SK-MEL-5 (cell line): ENCODE data around the gene FBXW4. TPM values are rescaled to one million over a fixed set of nuclear protein-coding genes. Genes with fewer than 3 reads are reported as not detected.
A peak's percentile ranks its signal among the peaks of the same experiment; 100 is the strongest.
"Not testable (repeated sequence)": the region's sequence is repeated elsewhere in the genome, so short reads cannot be mapped to it uniquely, and the experiment has no call there.

Experiments
- DNase-seq: peaks from one replicate; pipeline ENCODE4 v3.0.0-alpha.2; 2016; ENCODE audit warnings: low read depth, low spot score
- in situ Hi-C: cut with HindIII; loops from 2 replicates; pipeline ENCODE4 v1.10.0; 2016; ENCODE audit warnings: low sequenced_read_pairs, high pct_unique_total_duplicates, low pct_unique_long_range_greater_than_20kb
- total RNA-seq: library from RNA; depleted of rRNA; stranded (reverse); fragments of >200 nt; shearing (Covaris generic); gene quantifications from 2 replicates; pipeline ENCODE4 v1.2.3, GENCODE V29; 2014

The FBXW4 gene
- total RNA-seq, 1 experiment from 2014 or later = 6.8 TPM

- no peak for DNase-seq
- in situ Hi-C loops = no loop called here
These were observed 55.6 kb downstream of the FBXW4 start for GRCh38 chr10:101639141-101639900.

DNA sequence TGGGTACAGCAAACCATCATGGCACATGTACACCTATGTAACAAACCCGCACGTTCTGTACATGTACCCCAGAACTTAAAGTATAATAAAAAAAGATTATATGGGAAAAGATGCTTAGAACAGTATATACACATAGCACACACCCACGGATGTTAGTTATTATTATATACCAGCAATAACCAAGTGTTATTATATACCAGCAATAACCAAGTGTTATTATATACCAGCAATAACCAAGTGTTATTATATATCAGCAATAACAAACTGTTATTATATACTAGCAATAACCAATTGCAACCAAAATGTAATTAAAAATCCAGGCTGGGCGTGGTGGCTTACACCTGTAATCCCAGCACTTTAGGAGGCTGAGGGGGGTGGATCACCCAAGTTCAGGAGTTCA lies 61.5 kb downstream of the FBXW4 start:
- DNase-seq, in situ Hi-C loops: not testable (repeated sequence)

DNA sequence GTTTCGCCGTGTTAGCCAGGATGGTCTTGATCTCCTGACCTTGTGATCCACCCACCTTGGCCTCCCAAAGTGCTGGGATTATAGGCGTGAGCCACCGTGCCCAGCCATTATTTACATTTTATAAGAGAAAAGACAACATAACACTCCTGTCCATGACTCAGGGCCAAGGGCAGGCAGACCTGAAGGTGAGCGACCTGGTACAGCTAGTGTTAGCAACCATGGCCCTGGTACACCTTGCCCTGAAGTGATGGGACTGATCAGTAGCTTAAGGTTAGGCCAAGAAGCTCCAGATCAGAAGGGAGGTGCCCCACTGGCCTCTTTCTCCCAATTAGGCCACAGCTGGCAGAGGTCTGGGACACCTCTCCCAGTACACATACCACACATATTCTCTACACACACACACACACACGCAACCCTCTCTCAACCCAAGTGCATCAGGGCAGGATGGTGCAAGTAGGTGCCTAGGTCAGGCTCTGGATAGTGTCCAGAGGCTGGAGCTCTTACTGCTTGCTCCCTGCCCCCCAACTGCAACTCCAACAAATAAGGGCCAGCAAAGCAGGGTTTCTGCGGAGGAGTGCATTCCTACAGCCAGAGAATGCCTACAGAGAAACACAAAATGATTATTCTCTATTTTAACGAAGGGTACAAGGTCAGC lies 63.0 kb downstream of the FBXW4 start:
- in situ Hi-C loops = no loop called here

DNA sequence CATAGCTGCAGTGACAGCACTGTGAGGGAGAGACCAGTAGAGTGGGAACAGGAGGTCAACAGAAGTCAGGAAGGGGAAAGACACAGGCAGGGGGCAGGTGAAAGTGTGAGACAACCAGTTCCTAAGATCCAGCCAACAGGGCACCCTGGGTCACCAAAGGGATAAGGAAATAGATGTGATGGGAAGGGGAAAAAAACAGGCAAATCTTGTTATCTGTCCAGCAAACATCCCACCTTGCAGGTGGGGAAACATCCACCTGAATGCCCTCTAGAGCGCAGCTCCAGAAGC lies 64.4 kb downstream of the FBXW4 start:
- no peak for DNase-seq
- in situ Hi-C loops = no loop called here

More for the DNA sequence above, 63.0 kb downstream of the FBXW4 start:
- no peak for DNase-seq

DNA sequence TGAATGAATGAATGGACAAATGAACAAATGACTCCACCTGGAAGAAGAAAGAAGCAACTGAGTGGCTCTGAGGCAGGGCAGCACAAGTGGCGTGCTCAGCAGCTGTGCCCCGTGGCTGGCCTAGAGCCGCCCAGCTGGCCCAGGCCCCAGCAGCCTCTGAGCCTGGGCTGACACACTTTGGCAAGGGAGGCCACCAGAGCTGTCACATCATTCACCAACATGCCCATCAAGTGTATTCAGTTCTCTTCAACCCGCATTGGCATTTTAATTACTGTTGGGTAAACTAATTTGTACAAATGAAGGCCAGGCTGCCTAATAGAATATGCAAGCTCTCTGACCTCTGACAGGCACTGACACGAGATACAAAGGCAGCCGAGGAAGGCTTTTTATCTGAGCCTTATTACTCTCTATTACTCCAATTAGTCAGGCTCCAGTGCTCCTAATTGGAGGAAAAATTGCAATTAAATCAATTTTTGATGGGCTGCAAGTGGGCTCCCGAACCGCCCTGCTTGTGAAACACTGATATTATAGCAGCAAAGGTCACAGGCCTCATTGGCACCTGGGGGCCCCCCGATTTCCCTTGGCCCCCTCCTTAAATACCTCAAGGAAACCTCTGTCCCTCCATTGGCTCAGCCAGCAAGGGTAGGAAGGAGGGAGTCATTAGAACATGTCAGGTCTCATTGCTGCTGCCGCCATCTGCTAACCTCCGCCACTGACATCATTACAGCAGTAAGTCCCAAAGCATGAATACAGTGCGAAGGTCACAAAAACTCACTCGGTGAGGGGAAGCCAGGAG lies 64.9 kb downstream of the FBXW4 start:
- no peak for DNase-seq
- in situ Hi-C loops = no loop called here

DNA sequence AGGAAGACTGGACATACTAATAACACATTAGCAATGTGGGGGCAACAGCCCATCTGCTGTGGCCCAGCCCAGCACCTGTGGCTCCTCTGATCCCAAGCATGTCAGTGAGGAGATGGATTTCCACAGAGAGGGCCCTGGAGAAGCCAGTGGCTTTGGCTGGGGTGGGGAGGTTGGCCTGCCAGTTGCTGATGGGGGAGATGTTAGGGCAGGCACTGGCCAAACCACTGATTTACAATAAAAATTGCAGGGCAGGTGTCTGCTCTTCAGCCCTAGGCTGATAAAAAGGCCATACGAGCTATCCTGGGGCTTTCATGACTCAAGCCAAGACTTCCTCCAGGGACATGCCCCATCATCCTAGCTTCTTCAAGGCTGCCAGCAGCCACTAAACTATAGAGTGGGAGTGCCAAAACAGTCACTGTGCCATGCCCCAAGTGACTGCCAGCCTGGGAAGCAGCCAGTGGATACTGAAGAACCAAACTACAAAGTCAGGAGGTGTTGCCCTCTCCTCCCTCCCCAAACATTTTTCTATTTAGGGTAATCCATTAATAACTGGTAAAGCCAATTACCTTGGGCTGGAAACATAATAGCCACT lies 69.1 kb downstream of the FBXW4 start:
- in situ Hi-C loops = no loop called here
- no peak for DNase-seq

DNA sequence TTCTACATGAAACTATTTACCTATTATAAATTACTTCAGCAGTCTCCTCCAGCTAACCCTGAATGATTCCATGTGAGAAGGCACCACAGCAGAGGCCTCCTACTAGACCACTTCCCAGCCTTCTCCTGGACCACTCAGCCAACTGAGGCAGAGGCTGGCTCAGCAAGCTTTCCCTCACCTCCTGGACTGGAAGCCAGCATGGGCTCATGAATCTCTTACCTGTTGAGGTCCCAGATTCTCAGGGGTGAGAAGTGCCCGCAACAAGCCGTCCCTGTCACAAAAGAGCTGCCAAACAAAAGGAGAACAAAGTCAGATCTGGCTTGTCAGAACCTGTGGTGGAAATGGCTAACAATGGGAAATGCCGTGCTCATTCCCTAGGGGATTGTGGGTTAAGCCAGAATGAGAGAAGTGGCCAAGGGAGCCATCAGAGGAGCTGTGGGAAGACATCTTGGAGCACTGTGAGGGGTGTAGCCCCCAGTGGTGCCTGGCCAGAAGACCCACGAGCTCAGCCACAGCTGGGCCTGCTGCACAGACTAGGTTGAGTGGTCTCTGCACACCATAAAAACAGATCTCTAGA lies 70.4 kb downstream of the FBXW4 start:
- no peak for DNase-seq
- in situ Hi-C loops = no loop called here

DNA sequence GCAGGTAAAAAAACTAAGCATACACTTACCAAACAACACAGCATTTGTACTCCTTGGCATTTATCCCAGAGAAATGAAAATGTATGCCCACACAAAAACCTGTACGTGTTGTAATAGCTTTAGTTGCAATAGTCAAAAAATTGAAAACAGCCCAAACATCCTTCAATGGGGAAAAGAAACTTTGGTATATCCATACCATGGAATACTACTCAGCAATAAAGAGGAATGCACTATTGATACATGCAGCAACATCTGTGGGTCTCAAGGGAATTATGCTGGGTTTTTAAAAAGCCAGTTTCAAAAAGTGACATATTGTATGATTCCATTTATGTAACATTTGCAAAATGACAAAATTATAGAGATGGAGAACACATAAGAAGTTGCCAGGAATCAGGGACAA lies 71.4 kb downstream of the FBXW4 start:
- in situ Hi-C loops = no loop called here

DNA sequence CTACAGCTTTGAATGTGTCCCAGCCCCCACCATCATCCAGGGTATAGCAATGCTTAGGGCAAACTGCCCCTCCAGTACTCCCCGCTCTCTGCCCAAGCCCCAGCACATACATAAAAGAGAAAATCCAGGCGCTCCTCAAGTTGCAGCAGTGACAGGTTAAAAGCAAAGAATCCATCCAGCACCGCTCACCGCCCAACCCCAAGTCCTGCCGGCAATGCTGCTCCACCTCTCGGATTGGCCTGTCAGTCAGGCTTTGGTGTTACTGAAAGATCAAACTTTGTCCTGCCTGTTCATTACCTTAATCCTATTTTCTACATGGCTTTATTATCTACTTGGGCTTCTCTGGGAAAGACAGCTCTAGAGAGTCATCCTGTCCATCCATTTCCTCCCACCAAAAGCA lies 75.0 kb downstream of the FBXW4 start:
- in situ Hi-C loops = no loop called here
- no peak for DNase-seq

More for the DNA sequence above, 71.4 kb downstream of the FBXW4 start:
- no peak for DNase-seq

GRCh38 chr10:101618871-101619270 lies 76.1 kb downstream of the FBXW4 start:
- no peak for DNase-seq
- in situ Hi-C loops = no loop called here

DNA sequence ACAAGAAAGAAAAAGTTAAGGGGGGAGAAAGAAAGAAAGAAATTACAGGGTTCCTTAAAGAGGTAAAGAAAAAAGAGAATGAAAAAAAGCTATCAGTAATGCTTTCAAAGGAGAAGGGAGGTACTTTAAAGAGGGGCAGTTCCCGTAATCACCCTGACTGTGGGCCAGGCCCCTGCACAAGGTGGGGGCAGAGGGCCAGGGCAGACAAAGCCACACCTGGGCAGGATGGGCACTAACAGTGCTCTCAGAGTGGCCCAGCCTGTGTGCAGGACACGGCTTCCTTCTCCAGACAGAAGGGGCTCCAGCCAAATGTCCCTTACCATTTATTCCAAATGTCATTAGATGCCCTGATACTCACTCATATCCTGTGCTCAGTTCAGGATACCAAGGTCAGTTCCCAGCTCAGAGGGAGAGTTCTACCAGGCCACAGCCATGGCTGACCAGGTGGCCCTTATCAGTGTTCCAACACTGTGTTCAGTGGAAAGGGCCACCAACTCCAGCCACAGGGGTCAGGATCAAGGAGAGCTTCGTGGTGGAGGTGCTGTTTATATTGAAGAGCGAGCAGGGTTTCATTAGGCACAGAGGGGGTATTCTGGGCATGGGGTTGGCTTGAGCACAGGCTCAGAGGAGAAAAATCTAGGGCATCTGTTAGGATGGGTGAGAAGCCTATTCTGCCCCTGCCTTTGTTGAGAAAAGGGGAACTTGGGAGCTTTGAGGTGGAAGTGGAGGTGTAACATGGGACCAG lies 77.0 kb downstream of the FBXW4 start:
- in situ Hi-C loops = no loop called here
- DNase-seq = no peak

DNA sequence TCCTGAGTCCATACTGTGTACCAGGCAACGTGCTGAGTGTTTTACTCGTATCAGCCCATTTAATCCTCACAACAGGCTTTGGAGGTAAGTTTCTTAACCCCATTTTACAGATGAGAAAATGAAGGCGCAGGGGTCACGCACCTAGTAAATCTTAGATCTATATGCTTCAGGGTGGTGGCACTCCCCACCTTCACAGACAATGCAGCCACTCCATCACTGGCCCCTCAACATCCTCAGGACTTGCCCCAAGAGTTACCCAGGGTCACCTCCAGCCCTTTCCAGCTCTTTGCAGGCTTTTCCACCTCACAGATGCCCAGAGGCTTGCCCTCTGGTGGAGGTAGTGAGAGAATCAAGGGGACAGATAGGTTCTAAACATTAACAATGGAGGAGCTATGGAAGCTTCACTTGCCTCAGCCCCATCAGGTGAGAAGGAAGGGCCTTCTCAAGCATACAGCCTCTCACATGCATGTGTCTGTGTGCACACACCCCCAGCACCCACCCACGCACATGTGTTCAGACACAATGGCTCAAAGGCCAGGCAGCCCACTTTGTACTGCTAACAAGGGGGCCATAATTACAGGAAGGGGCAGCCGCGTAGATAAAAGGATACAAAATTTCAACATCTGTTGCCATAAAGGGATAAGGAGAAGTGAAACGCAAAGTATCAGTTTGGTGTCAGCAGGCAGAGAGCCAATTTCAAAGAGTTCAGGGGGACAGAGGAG lies 77.7 kb downstream of the FBXW4 start:
- DNase-seq = peak; percentile 14
- in situ Hi-C loops = no loop called here

DNA sequence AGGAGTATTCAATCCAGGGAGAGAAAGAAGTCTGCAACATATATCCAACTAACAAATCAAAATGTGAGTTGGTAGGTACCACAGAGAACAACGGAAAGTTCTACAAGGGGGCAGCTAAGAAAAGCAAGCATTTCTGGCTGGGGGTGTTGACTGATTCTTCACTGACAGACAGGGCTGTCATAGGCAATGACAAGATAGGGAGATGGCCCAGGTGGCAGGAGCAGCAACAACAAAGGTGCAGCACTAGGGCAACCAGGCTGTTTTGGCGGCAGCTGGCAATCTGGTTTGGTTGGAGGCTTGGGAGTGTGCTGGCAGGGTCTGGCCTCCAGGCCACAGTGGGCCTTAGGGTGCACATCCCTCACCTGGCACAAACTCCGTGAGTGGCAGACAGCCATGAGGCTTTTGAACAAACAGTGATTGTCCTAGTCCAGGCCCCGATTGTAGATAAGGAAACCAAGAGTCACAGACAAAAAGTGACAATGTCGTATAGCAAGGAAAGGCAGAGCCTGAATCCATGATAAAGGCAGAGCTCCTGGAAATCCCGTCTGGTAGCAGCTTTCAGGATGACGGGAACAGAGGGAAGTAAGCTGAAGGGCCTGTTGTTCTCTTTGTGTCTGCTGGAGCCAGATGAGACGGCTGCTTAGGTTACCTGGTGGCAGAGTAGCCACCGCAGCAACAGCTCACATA lies 78.4 kb downstream of the FBXW4 start:
- in situ Hi-C loops = no loop called here
- DNase-seq = no peak

- in situ Hi-C loops = no loop called here
- no peak for DNase-seq
These were observed 79.3 kb downstream of the FBXW4 start for GRCh38 chr10:101615525-101616116.

DNA sequence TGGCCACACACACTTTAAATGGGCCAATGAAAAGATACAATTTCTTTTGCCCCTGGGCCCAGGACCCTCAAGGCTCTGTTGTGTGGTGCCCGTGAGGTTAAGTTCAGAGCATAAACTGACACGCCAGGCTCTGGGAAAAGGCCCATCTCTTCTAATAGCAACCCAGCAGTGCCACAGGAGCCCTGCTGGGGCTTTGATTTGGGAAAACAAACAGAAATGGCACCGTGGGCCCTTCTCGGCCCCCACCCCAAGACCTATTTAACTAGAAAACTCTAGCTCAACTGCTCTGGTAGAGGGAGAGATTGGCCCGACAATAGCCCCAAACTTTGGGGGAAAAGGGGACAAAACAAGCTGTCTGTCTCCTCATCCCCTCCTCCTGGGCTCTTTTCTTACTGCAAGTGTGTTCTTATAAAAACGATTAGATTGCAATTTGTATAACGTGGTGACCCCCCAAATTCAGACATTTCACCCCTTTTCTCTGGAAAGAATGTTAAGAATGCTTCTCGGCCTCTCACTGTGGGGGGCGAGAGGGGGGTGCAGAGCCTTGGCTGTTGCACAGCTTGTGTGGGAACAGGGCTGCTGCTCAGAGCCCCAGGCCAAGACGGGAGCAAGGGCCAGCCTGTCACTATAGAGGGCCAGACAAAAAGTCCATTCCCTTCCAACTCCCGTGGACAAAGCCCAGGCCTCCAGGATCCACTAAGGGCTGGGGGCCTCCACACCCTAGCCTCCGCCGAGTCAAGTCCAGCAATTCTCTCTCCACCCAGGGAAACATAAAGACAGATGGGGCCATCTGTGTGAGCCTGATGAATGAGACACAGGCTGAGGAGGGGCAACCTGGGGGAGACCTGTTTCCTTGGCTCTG lies 80.1 kb downstream of the FBXW4 start:
- in situ Hi-C loops = no loop called here
- DNase-seq = no peak
